Mesothelial cell of epicardium (in vitro differentiated cells): ENCODE data around the gene PLA2G2D. TPM values are rescaled to one million over a fixed set of nuclear protein-coding genes. Genes with fewer than 3 reads are reported as not detected.

Experiments used
- DNase-seq, 2 experiments: peaks; one replicate each; pipeline ENCODE4 v3.0.0; 2021; ENCODE audit warnings: low spot score in 2 of 2; ENCODE audit not compliant: unreplicated experiment in 2 of 2
- H3K27ac Mint-ChIP-seq: 2 replicates; pipeline ENCODE4 v1.8.0; 2021; ENCODE audit warnings: mixed read lengths
- H3K27me3 Mint-ChIP-seq: 2 replicates; pipeline ENCODE4 v1.8.0; 2021; ENCODE audit warnings: low read depth, mixed read lengths
- H3K36me3 Mint-ChIP-seq: 2 replicates; pipeline ENCODE4 v1.8.0; 2021; ENCODE audit warnings: mixed read lengths
- H3K4me1 Mint-ChIP-seq: 2 replicates; pipeline ENCODE4 v1.8.0; 2021; ENCODE audit warnings: mixed read lengths
- H3K4me3 Mint-ChIP-seq: 2 replicates; pipeline ENCODE4 v1.8.0; 2021; ENCODE audit warnings: mild to moderate bottlenecking, moderate library complexity, mixed read lengths
- H3K9me3 Mint-ChIP-seq: 2 replicates; pipeline ENCODE4 v1.8.0; 2021; ENCODE audit warnings: mixed read lengths
- total RNA-seq: library from RNA; stranded (reverse); gene quantifications from 3 replicates; pipeline ENCODE4 v1.2.1, GENCODE V29; 2021
- TF ChIP-seq, protein P1 (sequence below): fragments of 200-600 bp; sonication (generic); IDR thresholded peaks from one replicate; pipeline ENCODE4 v1.5.0; 2021; ENCODE audit warnings: antibody characterized with exemption; ENCODE audit not compliant: unreplicated experiment

Gene PLA2G2D
- total RNA-seq, 1 donor from 2014 or later: not detected

DNA sequence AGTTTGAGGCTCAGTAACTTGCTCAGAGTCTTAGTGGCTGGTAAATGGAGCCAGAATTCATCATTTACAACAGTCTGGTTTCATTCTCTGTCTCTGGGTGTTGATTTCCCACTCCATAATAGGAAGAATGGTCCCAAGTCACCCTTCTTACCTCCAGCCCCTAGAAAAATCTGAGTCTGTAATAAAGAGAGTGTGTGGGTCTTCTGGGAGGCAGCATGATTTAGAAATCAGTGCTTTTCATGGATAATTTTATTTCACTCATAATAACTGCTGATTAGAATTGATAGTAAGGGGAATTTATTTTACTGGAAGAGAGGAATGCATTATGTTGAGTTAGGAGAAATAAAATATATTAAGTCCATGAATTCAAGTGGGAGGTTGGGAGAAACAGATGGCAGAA, 2.1 kb downstream of the PLA2G2D start:
- no peak for DNase-seq
- Mint-ChIP-seq H3K27me3 (peaks cover 28% of the 10 kb centered on the region), H3K4me1 (no peaks in the 10 kb centered on the region), H3K9me3 (no peaks in the 10 kb centered on the region), H3K36me3 (no peaks in the 10 kb centered on the region), H3K4me3 (no peak overlapping the region), H3K27ac (no peak overlapping the region)
- TF ChIP-seq, protein P1, sequence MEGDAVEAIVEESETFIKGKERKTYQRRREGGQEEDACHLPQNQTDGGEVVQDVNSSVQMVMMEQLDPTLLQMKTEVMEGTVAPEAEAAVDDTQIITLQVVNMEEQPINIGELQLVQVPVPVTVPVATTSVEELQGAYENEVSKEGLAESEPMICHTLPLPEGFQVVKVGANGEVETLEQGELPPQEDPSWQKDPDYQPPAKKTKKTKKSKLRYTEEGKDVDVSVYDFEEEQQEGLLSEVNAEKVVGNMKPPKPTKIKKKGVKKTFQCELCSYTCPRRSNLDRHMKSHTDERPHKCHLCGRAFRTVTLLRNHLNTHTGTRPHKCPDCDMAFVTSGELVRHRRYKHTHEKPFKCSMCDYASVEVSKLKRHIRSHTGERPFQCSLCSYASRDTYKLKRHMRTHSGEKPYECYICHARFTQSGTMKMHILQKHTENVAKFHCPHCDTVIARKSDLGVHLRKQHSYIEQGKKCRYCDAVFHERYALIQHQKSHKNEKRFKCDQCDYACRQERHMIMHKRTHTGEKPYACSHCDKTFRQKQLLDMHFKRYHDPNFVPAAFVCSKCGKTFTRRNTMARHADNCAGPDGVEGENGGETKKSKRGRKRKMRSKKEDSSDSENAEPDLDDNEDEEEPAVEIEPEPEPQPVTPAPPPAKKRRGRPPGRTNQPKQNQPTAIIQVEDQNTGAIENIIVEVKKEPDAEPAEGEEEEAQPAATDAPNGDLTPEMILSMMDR: no peak

DNA sequence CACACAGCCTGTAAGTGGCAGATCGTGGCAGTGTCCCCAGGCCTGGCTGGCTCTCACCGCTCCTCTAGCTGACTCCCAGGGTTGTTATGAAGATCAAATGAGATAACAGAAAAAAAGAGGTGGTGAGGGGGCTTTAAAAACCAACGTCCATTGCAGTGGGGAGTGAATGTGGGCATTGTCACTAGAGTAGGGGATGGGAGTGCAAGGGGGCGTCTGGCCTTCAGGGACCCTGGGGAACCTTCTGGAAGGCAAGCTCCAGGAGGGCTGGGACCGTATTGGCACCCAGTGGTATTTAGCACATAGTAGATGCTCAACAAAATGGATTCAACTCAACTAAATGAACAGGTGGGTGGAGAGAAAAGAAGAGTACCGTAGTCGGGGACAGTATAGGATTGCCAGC, 3.4 kb downstream of the PLA2G2D start:
- Mint-ChIP-seq H3K9me3 (no peaks in the 10 kb centered on the region), H3K4me1 (no peaks in the 10 kb centered on the region), H3K4me3 (no peak overlapping the region), H3K27me3 (peaks cover 16% of the 10 kb centered on the region), H3K36me3 (no peaks in the 10 kb centered on the region), H3K27ac (no peak overlapping the region)
- DNase-seq: no peak
- TF ChIP-seq, protein P1: no peak

DNA sequence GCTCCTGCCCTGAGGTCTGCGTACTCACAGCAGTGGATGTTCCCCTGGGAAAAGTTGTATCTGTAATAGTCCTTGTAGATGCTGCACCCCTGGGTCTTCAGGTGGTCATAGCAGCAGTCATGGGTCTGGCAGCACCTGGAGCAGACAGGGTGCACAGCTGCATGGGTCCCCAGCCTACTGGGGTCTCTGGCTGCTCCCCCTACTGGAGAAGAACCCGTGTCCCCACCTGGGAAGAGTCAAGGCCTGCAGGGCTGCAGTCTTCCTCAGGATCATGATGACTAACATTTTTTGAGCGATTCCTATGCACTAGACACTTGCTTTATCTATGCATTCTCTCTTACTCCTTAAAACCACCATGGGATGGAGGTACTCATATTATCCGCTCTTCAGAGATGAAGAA, 3.9 kb downstream of the PLA2G2D start:
- Mint-ChIP-seq H3K27me3 (peaks cover 13% of the 10 kb centered on the region), H3K4me1 (no peaks in the 10 kb centered on the region), H3K4me3 (no peak overlapping the region), H3K27ac (no peak overlapping the region), H3K9me3 (no peaks in the 10 kb centered on the region), H3K36me3 (no peaks in the 10 kb centered on the region)
- TF ChIP-seq, protein P1: no peak
- DNase-seq: no peak

DNA sequence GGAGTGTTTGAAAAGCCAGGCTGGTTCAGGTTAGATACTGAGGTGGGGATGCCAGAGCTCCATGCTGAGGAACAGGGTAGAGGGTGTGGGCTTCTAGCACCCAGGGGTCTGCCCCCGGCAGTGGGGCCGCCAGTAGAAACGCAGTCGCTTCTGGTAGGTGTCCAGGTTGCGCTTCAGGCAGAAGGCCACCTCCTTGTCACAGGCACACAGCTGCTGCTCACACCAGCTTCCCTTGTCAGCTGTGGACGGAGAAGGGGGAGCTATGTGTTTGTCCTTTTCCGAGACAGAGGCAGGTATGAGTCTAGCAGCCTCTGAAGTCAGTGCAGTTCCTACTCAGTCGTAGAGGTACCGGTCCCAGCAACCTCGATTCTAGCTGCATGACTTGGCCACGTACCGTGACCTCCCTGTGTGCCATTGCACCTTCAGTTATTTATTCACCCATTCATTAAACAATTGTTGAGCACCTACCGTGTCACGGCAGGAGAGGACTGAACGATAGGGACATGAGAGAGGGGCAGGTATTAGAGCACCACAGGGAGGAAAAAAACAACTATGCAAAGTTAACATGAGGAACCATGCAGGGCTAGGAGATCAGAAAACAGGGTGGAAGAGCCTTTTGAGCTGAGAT, 5.2 kb downstream of the PLA2G2D start:
- H3K27me3 Mint-ChIP-seq: peaks cover 6% of the 10 kb centered on the region
- TF ChIP-seq, protein P1: no peak
- no peak overlapping the region for H3K27ac Mint-ChIP-seq
- H3K9me3 Mint-ChIP-seq: no peaks in the 10 kb centered on the region
- no peaks in the 10 kb centered on the region for H3K36me3 Mint-ChIP-seq
- H3K4me3 Mint-ChIP-seq: no peak overlapping the region
- H3K4me1 Mint-ChIP-seq: no peaks in the 10 kb centered on the region
- DNase-seq: no peak

DNA sequence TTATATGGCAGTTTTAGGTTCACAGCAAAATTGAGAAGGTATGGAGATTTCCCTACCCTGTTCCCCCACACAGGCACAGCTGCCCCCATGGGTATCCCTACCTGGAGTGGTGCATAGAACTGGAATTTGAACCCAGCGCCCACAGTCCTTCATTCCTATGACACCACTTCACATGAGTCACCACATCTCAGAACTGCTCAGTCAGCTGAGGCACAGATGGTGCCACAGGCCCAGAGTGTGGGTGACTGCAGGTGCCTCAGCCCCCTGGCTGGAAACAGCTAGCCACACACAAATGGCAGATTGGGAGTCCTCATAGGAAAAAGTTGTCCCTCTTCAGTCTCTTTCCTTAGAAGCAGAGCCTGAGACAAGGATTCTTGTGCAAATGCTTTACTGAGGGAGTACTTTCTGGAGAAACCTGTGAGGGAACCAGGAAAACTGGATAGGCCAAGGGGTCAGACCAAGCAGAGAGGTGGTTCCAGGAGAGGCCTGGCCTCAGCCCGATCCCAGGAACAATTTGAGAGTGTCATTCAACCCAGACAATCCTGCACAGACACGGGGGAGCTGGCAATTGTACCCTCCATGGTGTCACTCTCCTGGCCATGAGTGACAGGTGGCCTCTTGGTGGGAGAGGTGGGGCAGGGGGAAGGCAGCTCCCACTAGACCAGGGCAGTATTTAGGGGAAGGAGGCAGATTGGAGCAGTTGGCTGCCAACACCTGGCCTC, 6.9 kb downstream of the PLA2G2D start:
- peaks cover 3% of the 10 kb centered on the region for H3K27me3 Mint-ChIP-seq
- TF ChIP-seq, protein P1: no peak
- no peak overlapping the region for H3K27ac Mint-ChIP-seq
- no peaks in the 10 kb centered on the region for H3K9me3 Mint-ChIP-seq
- no peaks in the 10 kb centered on the region for H3K36me3 Mint-ChIP-seq
- peaks cover 15% of the 10 kb centered on the region for H3K4me1 Mint-ChIP-seq
- no peak for DNase-seq
- H3K4me3 Mint-ChIP-seq: no peak overlapping the region
